Esophagus (tissue), 2 donors: Measurements from ENCODE around the gene CACNA1I. TPM values are rescaled to one million over a fixed set of nuclear protein-coding genes. Genes with fewer than 3 reads are reported as not detected.
A peak's percentile ranks its signal among the peaks of the same experiment; 100 is the strongest.

ENCODE experiments used
- H3K27ac ChIP-seq, 2 donors: one replicate each; pipeline ENCODE4 v1.5.1; 2013; ENCODE audit warnings: low read depth in 2 of 2, mild to moderate bottlenecking in 2 of 2, inconsistent platforms in 1 of 2, low read length in 1 of 2, moderate library complexity in 1 of 2
- H3K27me3 ChIP-seq, 2 donors: one replicate each; pipeline ENCODE4 v1.6.1; 2013; ENCODE audit warnings: low read length in 2 of 2, control low read depth in 1 of 2, mild to moderate bottlenecking in 1 of 2; ENCODE audit not compliant: insufficient read depth in 2 of 2, control insufficient read depth in 1 of 2
- H3K36me3 ChIP-seq, 2 donors: one replicate each; pipeline ENCODE4 v1.6.1; 2013; ENCODE audit warnings: low read length in 1 of 2; ENCODE audit not compliant: control insufficient read depth in 2 of 2, insufficient read depth in 2 of 2
- H3K4me1 ChIP-seq, 2 donors: one replicate each; pipeline ENCODE4 v1.6.1; 2013; ENCODE audit warnings: low read length in 1 of 2; ENCODE audit not compliant: control insufficient read depth in 2 of 2, insufficient read depth in 2 of 2
- H3K4me3 ChIP-seq, 2 donors: one replicate each; pipeline ENCODE4 v1.5.1; 2013; ENCODE audit warnings: low read length in 2 of 2, mild to moderate bottlenecking in 2 of 2, low read depth in 1 of 2, moderate library complexity in 1 of 2
- H3K9me3 ChIP-seq, 2 donors: one replicate each; pipeline ENCODE4 v1.6.1; 2013; ENCODE audit warnings: mild to moderate bottlenecking in 2 of 2, low read depth in 1 of 2, low read length in 1 of 2, moderate library complexity in 1 of 2; ENCODE audit not compliant: control insufficient read depth in 2 of 2, insufficient read depth in 1 of 2
- WGBS, 2 donors: extraction: QIAGEN DNeasy Blood & Tissue Kit; methylation state at CpG; one replicate each; pipeline ENCODE4 v1.1.7; 2013; 5-methylcytosine and 5-hydroxymethylcytosine counted together
- polyA plus RNA-seq, 2 donors: library from polyadenylated mRNA; stranded (reverse); fragments of 200-250 nt; gene quantifications; one replicate each; pipeline ENCODE4 v1.2.3, GENCODE V29; 2013
- donor health status: healthy with polysubstance abuse.
- donor health status: Bipolar disorder and iron deficiency.

CACNA1I gene
- polyA plus RNA-seq, 2 donors: 0.09 to 0.37 TPM

DNA sequence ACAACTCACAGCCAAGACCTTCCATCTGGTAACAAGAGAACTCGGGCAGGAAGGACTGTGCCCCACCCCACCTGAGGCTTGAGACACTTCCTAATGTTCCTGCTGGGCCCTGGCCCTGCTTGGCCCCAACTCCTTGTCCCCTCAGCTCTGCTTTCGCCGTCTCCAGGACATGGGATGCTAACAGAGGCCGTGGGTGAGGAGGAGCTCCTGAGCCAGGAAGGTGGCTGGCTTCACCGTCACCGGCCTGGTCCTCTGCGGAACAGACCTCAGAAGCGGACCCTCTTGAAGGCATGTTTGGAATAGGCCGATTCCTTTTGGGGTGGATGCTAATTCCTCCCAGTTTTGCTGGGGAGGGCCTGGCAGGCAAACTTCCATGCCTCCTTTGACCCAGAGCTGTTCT is 154.3 kb downstream of the CACNA1I start:
- 90 to 91% methylated on average over 9 of the region's 9 CpGs for WGBS, 2 donors
- no peaks in the 10 kb centered on the region for H3K36me3 ChIP-seq
- peaks cover 2 to 17% of the 10 kb centered on the region in 2 donors for H3K4me1 ChIP-seq
- H3K9me3 ChIP-seq: no peaks in the 10 kb centered on the region
- H3K4me3 ChIP-seq: no peak overlapping the region
- no peaks in the 10 kb centered on the region for H3K27me3 ChIP-seq
- H3K27ac ChIP-seq: peak overlapping the region; percentile 25 to 78

DNA sequence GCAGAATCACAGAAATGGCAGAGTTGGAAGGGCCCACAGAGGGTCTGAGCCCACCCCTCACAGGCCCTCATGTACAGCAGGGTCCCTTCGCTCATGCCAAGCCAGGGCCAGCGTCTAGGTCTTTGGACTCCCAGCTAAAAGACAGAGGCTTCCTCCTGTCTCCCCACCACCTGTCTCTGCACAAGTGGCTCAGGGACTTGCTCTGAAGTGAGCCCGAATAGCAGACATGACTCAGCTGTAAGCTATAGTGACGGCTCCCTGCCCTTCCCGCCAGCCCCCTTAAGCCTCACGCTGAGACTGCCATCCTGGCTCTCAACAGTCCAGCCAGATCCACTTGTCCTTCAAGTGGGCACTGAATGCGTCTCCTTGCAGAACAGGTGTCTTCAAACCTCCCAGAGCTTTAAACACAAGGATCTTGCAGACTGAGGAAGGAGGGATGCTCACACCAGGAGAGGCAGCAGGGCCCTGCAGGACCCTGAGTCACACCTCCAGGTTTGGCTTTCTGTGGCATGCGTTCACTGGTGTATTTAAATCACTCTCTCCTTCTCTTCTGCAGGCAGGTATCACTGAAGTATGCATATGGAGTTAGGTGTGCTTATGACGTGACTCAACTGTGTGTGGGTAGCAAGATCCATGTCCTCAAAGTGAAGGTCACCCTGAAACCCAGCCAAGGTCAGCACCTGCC is 154.9 kb downstream of the CACNA1I start:
- Histone ChIP-seq H3K27ac (peak overlapping the region in 1 of 2 donors; percentile 78), H3K27me3 (no peaks in the 10 kb centered on the region)
- 87 to 89% methylated on average over 9 of the region's 9 CpGs for WGBS, 2 donors

DNA sequence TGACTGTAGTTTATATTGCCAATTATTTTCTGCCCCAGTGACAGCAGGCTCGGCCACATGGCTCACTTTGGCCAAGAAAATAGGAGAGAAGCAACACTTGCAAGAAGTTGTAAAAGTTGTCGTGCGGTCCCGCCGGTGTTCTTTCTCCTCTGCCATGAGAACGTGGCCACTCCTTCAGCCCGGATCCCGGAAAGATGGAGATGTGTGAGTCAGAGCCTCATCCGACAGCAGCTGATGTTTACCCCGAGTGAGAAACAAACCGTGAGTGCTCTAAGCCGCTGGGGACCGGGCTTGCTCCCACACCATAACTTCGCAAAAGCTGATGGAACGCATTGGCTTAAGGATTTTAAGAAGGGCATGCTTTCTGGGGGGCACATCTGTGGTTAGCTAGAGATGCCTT is 157.0 kb downstream of the CACNA1I start:
- H3K4me1 ChIP-seq: peaks cover 2 to 14% of the 10 kb centered on the region in 2 donors

More for the DNA sequence above, 154.9 kb downstream of the CACNA1I start:
- Histone ChIP-seq H3K4me3 (no peak overlapping the region), H3K4me1 (peaks cover 2 to 17% of the 10 kb centered on the region in 2 donors), H3K9me3 (no peaks in the 10 kb centered on the region), H3K36me3 (no peaks in the 10 kb centered on the region)

DNA sequence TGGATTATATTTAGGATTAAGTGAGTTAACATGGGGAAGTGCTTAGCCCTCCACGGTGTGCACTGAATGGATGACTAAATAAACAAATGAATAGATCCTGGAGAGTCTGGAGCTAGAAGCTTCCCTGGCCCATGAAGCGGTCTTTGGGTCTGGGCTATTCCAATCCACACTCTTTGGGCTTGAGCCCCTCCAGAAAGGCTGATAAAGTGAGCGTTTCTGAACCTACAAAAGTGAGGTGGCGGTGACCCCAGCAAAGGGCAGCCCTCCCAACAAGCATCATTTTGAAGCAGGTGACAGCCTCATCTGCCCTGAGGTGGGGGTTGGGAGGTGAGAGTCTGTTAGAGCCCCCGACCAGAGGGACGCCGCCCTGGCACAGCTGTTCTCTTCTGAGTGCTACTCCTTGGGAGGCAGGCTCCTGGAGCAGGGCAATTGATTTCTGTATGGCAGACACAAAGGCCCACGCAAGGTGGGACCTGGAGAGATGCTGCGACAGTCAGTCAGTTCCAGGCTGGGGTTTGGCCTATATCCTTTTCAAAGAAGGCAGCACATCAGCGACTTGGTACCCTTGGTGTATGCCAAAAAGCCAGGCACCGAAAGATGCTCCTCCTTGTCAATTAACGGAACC is 157.8 kb downstream of the CACNA1I start:
- Histone ChIP-seq H3K4me3 (no peak overlapping the region), H3K9me3 (peaks cover 0 to 3% of the 10 kb centered on the region in 2 donors), H3K4me1 (peaks cover 2 to 13% of the 10 kb centered on the region in 2 donors), H3K27me3 (no peaks in the 10 kb centered on the region), H3K27ac (no peak overlapping the region), H3K36me3 (no peaks in the 10 kb centered on the region)
- WGBS, 2 donors: 85 to 89% methylated on average over 12 of the region's 12 CpGs

More for the DNA sequence above, 157.0 kb downstream of the CACNA1I start:
- no peaks in the 10 kb centered on the region for H3K36me3 ChIP-seq
- no peaks in the 10 kb centered on the region for H3K27me3 ChIP-seq
- H3K4me3 ChIP-seq: no peak overlapping the region
- no peak overlapping the region for H3K27ac ChIP-seq
- H3K9me3 ChIP-seq: peaks cover 0 to 3% of the 10 kb centered on the region in 2 donors
- WGBS, 2 donors: 38 to 47% methylated on average over 15 of the region's 15 CpGs

DNA sequence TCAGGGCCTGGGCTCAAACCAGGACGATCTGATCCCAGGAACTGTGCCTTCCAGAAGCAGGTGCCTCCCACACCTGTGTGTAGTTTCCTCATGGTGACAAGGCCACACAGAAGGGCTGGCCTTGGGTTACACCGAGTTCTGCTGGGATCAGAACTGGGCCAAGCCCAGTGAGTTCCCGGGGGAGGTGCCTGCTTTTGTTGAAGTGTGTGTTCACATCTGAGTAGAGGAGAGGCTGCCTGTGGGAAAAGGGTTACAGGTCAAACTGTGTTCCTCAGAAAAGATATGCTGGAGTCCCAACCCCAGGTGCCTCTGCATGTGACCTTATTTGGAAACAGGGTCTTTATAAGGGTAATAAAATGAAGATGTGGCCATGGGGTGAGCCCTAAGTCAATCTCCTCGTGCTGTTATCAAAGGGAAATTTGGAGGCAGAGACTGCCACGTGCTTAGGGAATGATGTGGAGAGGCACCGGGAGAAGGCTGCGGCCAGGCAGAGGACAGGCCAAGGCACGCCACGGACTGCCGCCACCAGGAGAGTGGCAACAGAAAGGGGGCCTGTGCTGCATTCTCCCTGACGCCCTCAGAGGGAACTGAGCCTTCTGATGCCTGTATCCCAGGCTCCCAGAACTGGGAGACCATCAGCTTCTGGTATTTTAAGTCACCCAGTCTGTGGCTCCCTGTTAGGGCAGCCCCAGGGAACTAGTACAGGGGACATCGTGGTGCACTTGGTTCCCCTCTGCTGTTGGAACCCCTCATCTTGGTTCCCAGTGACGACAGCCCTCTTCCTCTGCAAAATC is 158.8 kb downstream of the CACNA1I start:
- Histone ChIP-seq H3K4me3 (no peak overlapping the region), H3K9me3 (peaks cover 0 to 3% of the 10 kb centered on the region in 2 donors), H3K27ac (no peak overlapping the region), H3K36me3 (no peaks in the 10 kb centered on the region), H3K4me1 (peaks cover 0 to 4% of the 10 kb centered on the region in 2 donors), H3K27me3 (no peaks in the 10 kb centered on the region)
- WGBS, 2 donors: 72 to 74% methylated on average over 13 of the region's 13 CpGs

DNA sequence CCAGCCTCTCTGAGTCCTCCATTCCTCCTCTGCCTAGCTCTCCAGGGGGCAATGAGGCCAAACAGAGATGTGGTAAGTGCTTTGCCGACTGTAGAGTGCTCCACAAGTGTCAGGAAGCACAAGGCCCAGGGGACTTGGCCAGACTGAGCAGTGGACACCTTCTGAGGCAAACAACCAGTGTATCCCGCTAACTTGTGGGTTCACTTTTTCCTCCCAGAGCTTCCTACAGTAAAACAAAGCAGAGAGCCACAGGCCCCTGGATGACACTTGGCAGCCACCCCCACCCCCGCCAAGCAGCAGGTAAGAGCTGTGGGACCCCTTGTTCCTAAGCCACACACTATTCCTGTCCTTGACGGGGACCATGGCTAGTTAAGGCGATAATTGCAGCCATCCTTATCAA is 160.9 kb downstream of the CACNA1I start:
- Histone ChIP-seq H3K9me3 (peaks cover 0 to 3% of the 10 kb centered on the region in 2 donors), H3K4me3 (no peak overlapping the region), H3K4me1 (no peaks in the 10 kb centered on the region), H3K36me3 (no peaks in the 10 kb centered on the region), H3K27me3 (no peaks in the 10 kb centered on the region), H3K27ac (no peak overlapping the region)
- 89% methylated on average over 5 of the region's 5 CpGs for WGBS, 2 donors

DNA sequence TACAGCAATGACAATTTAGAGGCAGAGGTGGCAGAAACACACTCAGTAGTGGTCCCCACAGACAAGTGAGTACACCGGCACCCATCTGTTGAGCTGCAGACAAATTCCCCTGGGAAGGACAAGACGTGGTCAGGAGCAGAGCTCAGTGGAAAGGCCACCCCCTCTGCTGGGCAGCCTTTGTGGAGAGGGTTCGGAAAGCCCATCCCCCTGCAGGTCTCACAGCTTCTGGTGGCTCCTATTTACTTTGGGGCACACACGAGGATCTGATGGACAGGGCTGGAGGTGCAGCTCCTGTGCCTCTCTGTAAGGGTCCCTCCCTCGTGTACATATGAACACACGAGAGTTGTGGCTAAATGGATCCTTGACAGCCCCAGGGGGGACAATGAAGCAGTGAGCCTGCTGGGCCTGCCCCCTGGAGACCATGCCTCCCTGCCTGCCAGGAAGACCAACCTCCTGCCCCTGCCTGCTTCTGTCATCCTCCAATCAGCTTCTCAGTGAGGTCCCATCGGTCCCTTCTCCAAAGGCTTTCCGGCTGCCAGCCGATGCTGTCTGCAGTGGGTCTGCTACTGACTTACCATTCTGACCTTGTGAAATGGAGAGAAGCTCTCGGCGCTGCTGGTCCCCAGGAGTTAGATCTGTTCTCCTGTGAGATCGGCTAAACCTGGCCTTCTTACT is 161.5 kb downstream of the CACNA1I start:
- Histone ChIP-seq H3K4me3 (no peak overlapping the region), H3K4me1 (no peaks in the 10 kb centered on the region), H3K9me3 (peaks cover 0 to 3% of the 10 kb centered on the region in 2 donors), H3K36me3 (no peaks in the 10 kb centered on the region), H3K27me3 (no peaks in the 10 kb centered on the region), H3K27ac (no peak overlapping the region)
- WGBS, 2 donors: 61 to 66% methylated on average over 12 of the region's 12 CpGs

DNA sequence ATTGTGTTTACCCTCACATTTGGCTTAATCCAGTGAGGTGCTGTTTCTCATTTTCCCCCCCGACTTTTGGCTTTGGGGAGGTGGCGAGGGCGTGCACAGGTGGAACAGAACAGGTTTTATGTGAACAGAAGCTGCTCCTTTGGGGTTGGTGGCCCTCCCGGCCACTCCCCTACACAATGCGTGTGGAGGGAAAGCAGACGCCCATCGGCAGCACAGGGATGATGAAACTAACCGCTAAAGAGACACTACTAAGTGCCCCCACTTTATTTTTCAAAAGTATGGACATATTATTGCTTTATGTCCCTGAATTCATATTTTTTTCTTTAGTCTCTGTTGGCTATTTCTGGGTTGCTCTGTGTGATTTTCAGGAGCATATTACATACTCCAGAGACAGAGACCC is 162.1 kb downstream of the CACNA1I start:
- Histone ChIP-seq H3K4me3 (no peak overlapping the region), H3K4me1 (no peaks in the 10 kb centered on the region), H3K9me3 (peaks cover 0 to 3% of the 10 kb centered on the region in 2 donors), H3K27ac (no peak overlapping the region), H3K36me3 (no peaks in the 10 kb centered on the region), H3K27me3 (no peaks in the 10 kb centered on the region)
- 64 to 71% methylated on average over 8 of the region's 8 CpGs for WGBS, 2 donors

DNA sequence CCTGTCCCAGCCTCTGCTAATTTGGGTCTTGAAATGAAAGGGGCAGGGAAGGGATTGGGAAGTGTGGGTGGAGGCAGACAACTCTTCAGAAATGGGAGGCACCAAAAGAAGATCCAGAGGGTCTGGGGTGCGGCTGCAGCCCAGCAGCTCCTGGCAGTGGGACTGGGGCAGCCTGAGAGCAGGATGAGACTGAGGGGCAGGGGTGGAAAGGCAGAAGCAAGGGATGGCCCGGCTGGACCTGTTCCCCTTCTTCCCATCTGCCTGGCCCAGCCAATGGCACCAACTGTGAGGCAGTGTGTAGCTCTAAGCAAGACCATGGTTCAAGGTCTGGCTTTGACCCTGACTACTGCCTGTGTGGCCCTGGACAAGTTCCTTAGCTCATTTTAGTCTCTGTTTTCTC is 162.6 kb downstream of the CACNA1I start:
- no peak overlapping the region for H3K4me3 ChIP-seq
- H3K36me3 ChIP-seq: no peaks in the 10 kb centered on the region
- WGBS, 2 donors: 86 to 88% methylated on average over 2 of the region's 2 CpGs
- no peaks in the 10 kb centered on the region for H3K4me1 ChIP-seq
- H3K27me3 ChIP-seq: no peaks in the 10 kb centered on the region
- no peak overlapping the region for H3K27ac ChIP-seq
- peaks cover 0 to 3% of the 10 kb centered on the region in 2 donors for H3K9me3 ChIP-seq
